Measurements from ENCODE around the gene DUSP1. TPM values are rescaled to one million over a fixed set of nuclear protein-coding genes. Genes with fewer than 3 reads are reported as not detected.
"Not testable (repeated sequence)": the region's sequence is repeated elsewhere in the genome, so short reads cannot be mapped to it uniquely, and the experiment has no call there.

DUSP1 gene
- total and polyA plus RNA-seq, 9 of the 15 experiments (the other 6 are each of a cell fraction or from before 2014, with no cell fraction given): 2.1 to 14.2 (median 8.5) TPM

GRCh38 chr5:172787538-172787937 is 16.5 kb upstream of the DUSP1 start:
- CTCF ChIA-PET (ENCODE audit: low intra/inter-chr PET ratio); H3K9me1 ChIP-seq (ENCODE audit: control insufficient read depth, insufficient read depth, low read length); H3K4me2 ChIP-seq (ENCODE audit: insufficient read depth, low read length); FAIRE-seq; ATAC-seq; intact Hi-C loops (cut with micrococcal nuclease); in situ Hi-C loops (cut with MboI); H3K27me3 ChIP-seq (ENCODE audit: control insufficient read depth in 2 of 2, insufficient read depth in 2 of 2, low read length in 2 of 2); H3K4me3 ChIP-seq; H3K36me3 ChIP-seq (ENCODE audit: control insufficient read depth, insufficient read depth, low read length); DNase-seq (ENCODE audit: extremely low read depth in 1 of 4, low spot score in 3 of 4); H4K20me1 ChIP-seq (replicated peaks; ENCODE audit: control insufficient read depth, insufficient read depth, low read length); H3K9me3 ChIP-seq (replicated peaks; ENCODE audit: control insufficient read depth, insufficient read depth, low read depth, low read length); H3K79me2 ChIP-seq (ENCODE audit: control insufficient read depth, insufficient read depth, low read length); BruUV-seq (replicated peaks): not testable (repeated sequence)
- 80% methylated on average over 3 of the region's 3 CpGs for WGBS (ENCODE audit: insufficient coverage, low coverage, missing lambda C conversion rate)
- Histone ChIP-seq H3K27ac (ENCODE audit: extremely low read depth, low read depth, low read length) (peak overlapping the region; percentile 35; the same call in 2 of the 3 replicates), H3K4me1 (replicated peaks in 1 of 2; ENCODE audit: control insufficient read depth in 2 of 2, insufficient read depth in 2 of 2, low read length in 2 of 2) (peaks cover 35 to 36% of the 10 kb centered on the region in 2 experiments), H3K9ac (ENCODE audit: insufficient read depth in 1 of 2, low read depth in 2 of 2, low read length in 2 of 2) (peak overlapping the region in 1 of 2 experiments; percentile 19; a peak in 1 of 4 replicates), H2AFZ (ENCODE audit: low read depth, low read length) (peak overlapping the region; percentile 83)
- POLR2A ChIA-PET: interaction anchor here (0.7 to 1.3 kb wide), 3 partner anchors 16 to 18 kb away, joined by 3 to 6 read pairs (median 3); partner anchors contain the start of gene DUSP1
- TF ChIP-seq MAX (CRISPR knock-in tag; IDR thresholded peaks at IDR 0.05) (0 out of 2 replicates have a peak, but pooled peaks have one; percentile 34), DMBX1 (CRISPR knock-in tag; IDR thresholded peaks at IDR 0.05; ENCODE audit: borderline replicate concordance) (peak; percentile 22; the same call in 1 of the 2 replicates), CREB3 (tag; conservative IDR thresholded peaks at IDR 0.05; ENCODE audit: low read depth) (0 out of 2 replicates have a peak, but pooled peaks have one; percentile 28), ZNF695 (CRISPR knock-in tag; IDR thresholded peaks at IDR 0.05) (0 out of 2 replicates have a peak, but pooled peaks have one; percentile 55), ZNF583 (CRISPR knock-in tag; IDR thresholded peaks at IDR 0.05) (0 out of 2 replicates have a peak, but pooled peaks have one; percentile 28), IRF9 (tag; IDR thresholded peaks at IDR 0.05) (0 out of 2 replicates have a peak, but pooled peaks have one; percentile 9)
